H1 (cell line): Measurements from ENCODE around the gene PTPRD. TPM values are rescaled to one million over a fixed set of nuclear protein-coding genes. Genes with fewer than 3 reads are reported as not detected.

Source experiments
- CREB1 ChIP-seq: IDR thresholded peaks from 2 replicates; pipeline ENCODE4 v1.6.1; 2012; ENCODE audit warnings: inconsistent platforms
- FOSL1 ChIP-seq: IDR thresholded peaks from 2 replicates; pipeline ENCODE4 v1.6.1; 2011; ENCODE audit warnings: mild to moderate bottlenecking, low read depth, low read length, moderate library complexity; ENCODE audit not compliant: insufficient read depth
- KDM4A ChIP-seq: IDR thresholded peaks from one replicate; pipeline ENCODE4 v1.7.1; 2012; ENCODE audit warnings: low read depth, mild to moderate bottlenecking, moderate library complexity, low read length, inconsistent platforms; ENCODE audit not compliant: severe bottlenecking
- TAF7 ChIP-seq: optimal IDR thresholded peaks from 2 replicates; pipeline ENCODE3; 2011; ENCODE audit warnings: low read depth, mild to moderate bottlenecking, inconsistent platforms, low read length, moderate library complexity, borderline replicate concordance
- polyA plus RNA-seq, 7 experiments: library from polyadenylated mRNA; depleted of rRNA in 3 of 7; stranded (reverse) in 5 of 7; unstranded in 2 of 7; fragments of >200 nt in 5 of 7; fragments of 200-250 nt in 2 of 7; gene quantifications; 1 replicate in 5 of 7; 2 replicates in 1 of 7; 4 replicates in 1 of 7; pipeline versions ENCODE4 v1.2.1 to v1.2.3, GENCODE V29; 2011 to 2013; ENCODE audit warnings: missing spikeins in 2 of 7, mixed read lengths in 2 of 7
- total RNA-seq: library from RNA; stranded (reverse); fragmentation: NEBNext Ultra II Directional; extraction: Animal tissue kit (Norgen Biotek cat#: 25700); gene quantifications from 2 replicates; pipeline ENCODE4 v1.2.1, GENCODE V29; 2021

PTPRD gene
- total and polyA plus RNA-seq, 2 of the 8 experiments (the other 6 are each of a cell fraction or from before 2014, with no cell fraction given), result 17.2 to 77.0 TPM

GRCh38 chr9:8713811-8714165 is 1899.0 kb downstream of the PTPRD start (continued):
- no peak for TF ChIP-seq TAF7
- no peak for TF ChIP-seq FOSL1
- no peak for TF ChIP-seq KDM4A
- no peak for TF ChIP-seq CREB1
